Endothelial cell (in vitro differentiated cells): ENCODE results near the gene L1CAM. TPM values are rescaled to one million over a fixed set of nuclear protein-coding genes. Genes with fewer than 3 reads are reported as not detected.

Experiments used
- DNase-seq: peaks from one replicate; pipeline ENCODE4 v3.0.0; 2021; ENCODE audit warnings: low spot score
- H3K27ac Mint-ChIP-seq: one replicate; pipeline ENCODE4 v1.8.0; 2021; ENCODE audit warnings: mixed read lengths, inconsistent platforms; ENCODE audit not compliant: unreplicated experiment
- H3K27me3 Mint-ChIP-seq: one replicate; pipeline ENCODE4 v1.8.0; 2021; ENCODE audit warnings: mild to moderate bottlenecking, moderate library complexity, mixed read lengths, inconsistent platforms; ENCODE audit not compliant: unreplicated experiment
- H3K36me3 Mint-ChIP-seq: one replicate; pipeline ENCODE4 v1.8.0; 2021; ENCODE audit warnings: mild to moderate bottlenecking, low read depth, mixed read lengths, inconsistent platforms; ENCODE audit not compliant: unreplicated experiment
- H3K4me1 Mint-ChIP-seq: one replicate; pipeline ENCODE4 v1.8.0; 2021; ENCODE audit warnings: mild to moderate bottlenecking, mixed read lengths, inconsistent platforms; ENCODE audit not compliant: unreplicated experiment
- H3K4me3 Mint-ChIP-seq: one replicate; pipeline ENCODE4 v1.8.0; 2021; ENCODE audit warnings: mild to moderate bottlenecking, mixed read lengths, inconsistent platforms; ENCODE audit not compliant: unreplicated experiment
- H3K9me3 Mint-ChIP-seq: one replicate; pipeline ENCODE4 v1.8.0; 2021; ENCODE audit warnings: mixed read lengths, inconsistent platforms; ENCODE audit not compliant: unreplicated experiment
- CTCF ChIP-seq: fragments of 200-600 bp; sonication (generic); IDR thresholded peaks from one replicate; pipeline ENCODE4 v1.5.0; 2021; ENCODE audit warnings: antibody characterized with exemption; ENCODE audit not compliant: unreplicated experiment
- total RNA-seq: library from RNA; stranded (reverse); fragmentation: NEBNext Ultra II Directional; extraction: Animal tissue kit (Norgen Biotek cat#: 25700); gene quantifications from one replicate; pipeline ENCODE4 v1.2.1, GENCODE V29; 2021; ENCODE audit not compliant: unreplicated experiment

The L1CAM gene
- total RNA-seq, 1 donor from 2014 or later = 0.31 TPM

GRCh38 chrX:153934148-153934761 lies 48.3 kb upstream of the L1CAM start:
- peaks cover 8% of the 10 kb centered on the region for H3K36me3 Mint-ChIP-seq
- no peak for DNase-seq
- peak overlapping the region; percentile 86 for H3K4me3 Mint-ChIP-seq
- no peak for TF ChIP-seq CTCF
- H3K27ac Mint-ChIP-seq = peak overlapping the region; percentile 48
- H3K4me1 Mint-ChIP-seq = peaks cover 2% of the 10 kb centered on the region
- H3K9me3 Mint-ChIP-seq = no peaks in the 10 kb centered on the region
- peaks cover 8% of the 10 kb centered on the region for H3K27me3 Mint-ChIP-seq

- Mint-ChIP-seq H3K4me3 (peak overlapping the region; percentile 86), H3K27me3 (peaks cover 8% of the 10 kb centered on the region), H3K36me3 (peaks cover 11% of the 10 kb centered on the region), H3K4me1 (peaks cover 2% of the 10 kb centered on the region), H3K27ac (peak overlapping the region; percentile 48), H3K9me3 (no peaks in the 10 kb centered on the region)
- no peak for DNase-seq
- TF ChIP-seq CTCF = no peak
Measured at GRCh38 chrX:153933748-153934147, 47.8 kb upstream of the L1CAM start.

GRCh38 chrX:153932220-153932915 lies 46.4 kb upstream of the L1CAM start:
- H3K27me3 Mint-ChIP-seq = peaks cover 8% of the 10 kb centered on the region
- H3K9me3 Mint-ChIP-seq = no peaks in the 10 kb centered on the region
- H3K4me3 Mint-ChIP-seq = no peak overlapping the region
- no peak overlapping the region for H3K27ac Mint-ChIP-seq
- no peak for TF ChIP-seq CTCF
- H3K36me3 Mint-ChIP-seq = peaks cover 11% of the 10 kb centered on the region
- H3K4me1 Mint-ChIP-seq = peaks cover 2% of the 10 kb centered on the region
- DNase-seq = no peak

- Mint-ChIP-seq H3K9me3 (no peaks in the 10 kb centered on the region), H3K36me3 (peaks cover 11% of the 10 kb centered on the region), H3K27me3 (peaks cover 8% of the 10 kb centered on the region), H3K4me3 (no peak overlapping the region), H3K27ac (no peak overlapping the region), H3K4me1 (peaks cover 2% of the 10 kb centered on the region)
- no peak for TF ChIP-seq CTCF
- DNase-seq = no peak
Measured at GRCh38 chrX:153931748-153932147, 45.8 kb upstream of the L1CAM start.

- H3K36me3 Mint-ChIP-seq = peaks cover 11% of the 10 kb centered on the region
- peak overlapping the region; percentile 67 for H3K27ac Mint-ChIP-seq
- DNase-seq = no peak
- H3K4me1 Mint-ChIP-seq = peaks cover 2% of the 10 kb centered on the region
- no peaks in the 10 kb centered on the region for H3K9me3 Mint-ChIP-seq
- H3K27me3 Mint-ChIP-seq = peaks cover 5% of the 10 kb centered on the region
- no peak overlapping the region for H3K4me3 Mint-ChIP-seq
- TF ChIP-seq CTCF = no peak
Measured at GRCh38 chrX:153931151-153931550, 45.2 kb upstream of the L1CAM start.
